NCI-H226 (cell line): ENCODE results near the gene MAG.

ENCODE experiments used
- DNase-seq: peaks from one replicate; pipeline ENCODE4 v3.0.0-alpha.2; 2015

Gene MAG

DNA sequence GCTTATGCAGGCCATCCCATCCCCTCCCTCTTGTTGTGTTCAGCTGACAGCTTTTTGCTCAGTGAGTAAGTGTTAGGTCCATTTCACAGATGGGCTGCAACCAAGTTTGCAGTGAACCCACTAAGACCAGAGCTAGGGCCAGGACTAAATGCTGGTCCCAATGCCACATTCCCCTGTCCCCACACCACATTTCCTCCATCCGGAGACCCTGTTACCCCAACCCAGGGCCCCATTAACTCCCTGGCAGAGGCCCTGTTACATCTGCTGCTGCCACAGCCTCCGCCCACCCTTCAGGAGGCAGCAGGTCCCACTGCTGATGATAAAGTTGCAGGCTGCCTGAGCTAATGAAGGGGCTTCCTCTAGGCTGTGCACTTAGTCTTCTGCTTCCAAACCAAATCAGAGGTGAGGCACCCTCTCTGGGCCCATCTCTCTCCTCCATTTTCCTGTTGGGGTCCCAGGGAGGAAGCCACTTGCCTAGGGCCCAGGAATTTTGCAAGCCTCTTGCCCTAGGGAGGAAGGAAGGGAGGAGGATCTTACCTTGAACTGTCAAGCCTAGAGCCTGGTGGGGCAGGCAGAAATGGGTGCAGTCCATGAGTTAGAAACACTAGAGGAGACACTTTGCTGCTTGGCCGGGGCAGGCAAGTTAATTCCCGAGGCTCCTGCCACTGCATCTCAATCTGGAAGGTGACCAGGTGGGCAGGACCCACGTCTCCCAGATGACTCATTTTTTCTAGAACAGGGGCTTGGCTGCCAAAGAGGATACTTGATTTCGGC lies 26.6 kb upstream of the MAG start:
- DNase-seq, result no peak

DNA sequence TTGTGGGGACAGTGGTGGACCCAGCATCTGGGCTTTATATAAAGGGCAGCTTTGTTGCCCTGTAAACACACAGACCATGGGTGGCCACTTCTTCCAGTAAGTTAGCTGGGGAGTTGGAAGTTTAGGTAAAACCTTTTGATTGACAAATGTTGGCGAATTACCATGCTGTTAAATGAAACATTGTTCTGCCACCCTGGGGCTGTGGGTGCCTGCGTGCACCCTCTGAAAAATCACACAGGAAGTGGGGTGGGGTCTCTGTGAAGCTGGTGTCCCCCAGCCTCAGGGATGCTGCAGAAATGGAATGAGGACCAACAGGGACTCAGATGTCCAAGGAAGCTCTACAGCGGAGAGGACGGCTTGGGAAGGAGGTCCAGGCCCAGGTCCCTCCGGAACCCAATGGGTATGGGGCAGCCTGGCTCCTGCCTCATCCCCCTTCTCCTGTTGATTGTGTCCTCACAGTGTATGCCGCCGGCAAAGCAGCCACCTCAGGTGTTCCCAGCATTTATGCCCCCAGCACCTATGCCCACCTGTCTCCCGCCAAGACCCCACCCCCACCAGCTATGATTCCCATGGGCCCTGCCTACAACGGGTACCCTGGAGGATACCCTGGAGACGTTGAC lies 26.0 kb upstream of the MAG start:
- DNase-seq, result no peak

DNA sequence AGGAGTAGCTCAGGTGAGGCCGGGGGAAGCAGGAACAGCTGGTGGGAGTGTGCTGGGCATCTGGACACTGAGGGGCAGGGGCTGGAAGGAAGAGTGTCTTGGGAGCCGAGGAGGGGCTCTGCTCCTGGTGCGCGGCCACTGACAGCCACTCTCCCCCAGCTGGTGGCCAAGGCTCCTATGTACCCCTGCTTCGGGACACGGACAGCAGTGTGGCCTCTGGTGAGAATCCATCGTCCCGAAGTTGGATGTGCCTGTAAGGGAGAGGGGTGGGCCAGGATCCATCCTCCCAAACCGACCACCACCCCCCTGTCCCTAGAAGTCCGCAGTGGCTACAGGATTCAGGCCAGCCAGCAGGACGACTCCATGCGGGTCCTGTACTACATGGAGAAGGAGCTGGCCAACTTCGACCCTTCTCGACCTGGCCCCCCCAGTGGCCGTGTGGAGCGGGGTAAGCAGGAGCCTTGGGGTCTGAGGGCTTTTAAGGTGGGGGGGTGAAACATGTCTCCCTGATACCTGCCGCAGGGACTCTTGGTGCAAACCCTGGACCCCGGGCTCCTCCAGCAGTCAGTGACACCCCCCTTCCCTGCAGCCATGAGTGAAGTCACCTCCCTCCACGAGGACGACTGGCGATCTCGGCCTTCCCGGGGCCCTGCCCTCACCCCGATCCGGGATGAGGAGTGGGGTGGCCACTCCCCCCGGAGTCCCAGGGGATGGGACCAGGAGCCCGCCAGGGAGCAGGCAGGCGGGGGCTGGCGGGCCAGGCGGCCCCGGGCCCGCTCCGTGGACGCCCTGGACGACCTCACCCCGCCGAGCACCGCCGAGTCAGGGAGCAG lies 25.2 kb upstream of the MAG start:
- no peak for DNase-seq

DNA sequence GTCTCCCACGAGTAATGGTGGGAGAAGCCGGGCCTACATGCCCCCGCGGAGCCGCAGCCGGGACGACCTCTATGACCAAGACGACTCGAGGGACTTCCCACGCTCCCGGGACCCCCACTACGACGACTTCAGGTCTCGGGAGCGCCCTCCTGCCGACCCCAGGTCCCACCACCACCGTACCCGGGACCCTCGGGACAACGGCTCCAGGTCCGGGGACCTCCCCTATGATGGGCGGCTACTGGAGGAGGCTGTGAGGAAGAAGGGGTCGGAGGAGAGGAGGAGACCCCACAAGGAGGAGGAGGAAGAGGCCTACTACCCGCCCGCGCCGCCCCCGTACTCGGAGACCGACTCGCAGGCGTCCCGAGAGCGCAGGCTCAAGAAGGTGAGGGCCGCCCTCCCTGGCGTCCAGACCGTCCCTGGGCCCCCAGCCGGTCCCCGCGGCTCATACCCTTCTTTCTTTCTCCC lies 24.6 kb upstream of the MAG start:
- DNase-seq, result no peak

DNA sequence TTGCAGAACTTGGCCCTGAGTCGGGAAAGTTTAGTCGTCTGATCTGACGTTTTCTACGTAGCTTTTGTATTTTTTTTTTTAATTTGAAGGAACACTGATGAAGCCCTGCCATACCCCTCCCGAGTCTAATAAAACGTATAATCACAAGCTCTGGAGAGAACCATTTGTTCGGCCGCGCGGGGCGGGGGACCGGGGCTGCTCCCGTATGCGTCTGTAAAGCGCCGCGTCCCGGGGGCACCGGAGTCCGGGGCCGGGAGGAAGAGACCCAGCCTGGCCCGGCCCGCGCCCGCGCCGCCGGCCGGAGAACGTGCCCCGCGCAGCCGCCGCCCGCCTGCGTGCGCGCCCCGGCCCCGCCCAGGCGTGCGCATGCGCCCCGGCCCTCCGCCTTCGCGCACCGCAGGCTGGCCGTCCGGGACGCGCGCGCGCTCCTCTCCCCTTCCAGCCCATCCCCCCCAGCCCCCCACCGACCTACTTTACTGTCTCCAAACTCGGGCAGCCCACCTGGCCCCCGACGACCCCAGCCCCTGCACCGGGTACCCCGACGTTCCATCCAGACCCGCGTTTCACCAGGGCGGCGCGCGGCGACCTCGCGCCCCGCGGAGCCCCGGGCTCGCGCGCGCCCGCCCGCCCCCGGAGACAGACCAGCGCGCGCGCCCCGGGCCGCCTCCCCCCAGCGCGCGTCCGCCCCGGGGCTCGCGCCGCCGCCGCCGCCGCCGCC lies 24.0 kb upstream of the MAG start:
- peak; percentile 67 for DNase-seq

DNA sequence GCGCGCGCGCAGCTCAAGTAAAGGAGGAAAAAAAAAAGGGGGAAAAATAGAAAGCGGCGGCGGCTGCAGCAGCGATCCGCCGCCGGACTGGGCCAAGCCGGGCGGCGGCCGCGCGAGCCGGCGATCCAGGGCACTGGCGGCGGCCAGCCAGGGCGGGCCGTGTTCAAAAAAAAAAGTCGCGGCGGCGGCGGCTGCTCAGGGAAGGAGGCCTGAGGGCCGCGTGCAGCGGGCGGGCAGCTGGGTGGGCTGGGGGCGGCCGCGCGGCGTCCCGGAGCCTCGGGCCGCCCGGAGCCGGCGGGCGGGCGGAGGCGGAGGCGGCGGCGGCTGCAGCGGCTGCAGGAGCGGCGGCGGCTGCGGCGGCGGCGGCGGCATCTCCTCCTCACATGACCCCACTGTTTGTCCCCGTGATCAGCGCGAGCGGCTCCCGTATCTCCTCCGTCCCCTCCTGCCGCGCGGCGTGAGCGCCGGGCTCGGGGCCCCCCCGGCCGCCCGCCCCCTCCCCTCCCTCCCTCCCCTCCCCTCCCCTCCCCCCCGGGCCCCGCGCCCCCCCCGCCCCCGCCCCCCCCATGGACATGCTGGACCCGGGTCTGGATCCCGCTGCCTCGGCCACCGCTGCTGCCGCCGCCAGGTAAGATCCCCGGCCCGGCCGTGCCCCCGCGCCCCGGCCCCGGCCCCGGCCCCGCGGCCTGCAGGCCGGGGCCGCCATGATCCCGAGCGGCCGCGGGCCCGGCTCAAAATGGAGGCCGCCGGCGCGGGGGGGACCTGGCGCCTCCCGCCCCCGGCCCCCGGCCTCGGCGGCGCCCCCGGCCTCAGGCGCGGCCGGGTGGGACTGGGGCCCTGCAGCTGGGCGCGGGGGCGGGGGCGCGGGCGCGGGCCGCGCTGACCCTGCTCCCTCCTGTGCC lies 23.2 kb upstream of the MAG start, which contains the start of gene USF2:
Gene USF2, plus strand, starts transcription at position 427 of the 902 bp plus-strand sequence. Its CDS starts 140 bp downstream, at position 567.
- DNase-seq, result peak; percentile 54

DNA sequence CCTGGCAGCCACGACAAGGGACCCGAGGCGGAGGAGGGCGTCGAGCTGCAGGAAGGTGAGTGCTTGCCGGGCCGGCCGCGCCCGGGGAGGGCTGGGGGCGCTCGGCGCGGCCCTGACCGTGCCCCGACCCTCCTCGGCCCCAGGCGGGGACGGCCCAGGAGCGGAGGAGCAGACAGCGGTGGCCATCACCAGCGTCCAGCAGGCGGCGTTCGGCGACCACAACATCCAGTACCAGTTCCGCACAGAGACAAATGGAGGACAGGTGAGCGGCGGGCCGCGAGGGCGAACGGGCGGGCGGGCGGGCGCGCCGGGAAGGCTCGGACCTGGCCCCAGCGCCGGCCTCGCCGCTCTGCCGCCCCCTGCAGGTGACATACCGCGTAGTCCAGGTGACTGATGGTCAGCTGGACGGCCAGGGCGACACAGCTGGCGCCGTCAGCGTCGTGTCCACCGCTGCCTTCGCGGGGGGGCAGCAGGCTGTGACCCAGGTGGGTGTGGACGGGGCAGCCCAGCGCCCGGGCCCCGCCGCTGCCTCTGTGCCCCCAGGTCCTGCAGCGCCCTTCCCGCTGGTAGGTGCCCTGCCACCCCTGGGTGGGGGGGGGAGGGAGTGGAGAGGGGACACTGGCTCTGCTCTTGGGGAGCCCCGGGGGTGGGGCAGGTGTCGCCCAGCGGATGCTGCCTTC lies 22.4 kb upstream of the MAG start:
- peak; percentile 65 for DNase-seq

DNA sequence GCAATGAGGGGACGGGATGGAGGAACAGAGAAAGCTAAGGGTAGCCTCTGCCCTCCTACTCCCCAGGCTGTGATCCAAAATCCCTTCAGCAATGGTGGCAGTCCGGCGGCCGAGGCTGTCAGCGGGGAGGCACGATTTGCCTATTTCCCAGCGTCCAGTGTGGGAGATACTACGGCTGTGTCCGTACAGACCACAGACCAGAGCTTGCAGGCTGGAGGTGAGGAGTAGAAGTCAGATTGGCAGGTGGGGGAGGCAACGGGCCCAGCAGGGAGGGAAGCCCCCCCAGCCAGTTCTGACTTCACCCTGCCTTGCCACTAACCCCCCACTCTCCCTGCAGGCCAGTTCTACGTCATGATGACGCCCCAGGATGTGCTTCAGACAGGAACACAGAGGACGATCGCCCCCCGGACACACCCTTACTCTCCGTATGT lies 21.6 kb upstream of the MAG start:
- DNase-seq, result no peak

DNA sequence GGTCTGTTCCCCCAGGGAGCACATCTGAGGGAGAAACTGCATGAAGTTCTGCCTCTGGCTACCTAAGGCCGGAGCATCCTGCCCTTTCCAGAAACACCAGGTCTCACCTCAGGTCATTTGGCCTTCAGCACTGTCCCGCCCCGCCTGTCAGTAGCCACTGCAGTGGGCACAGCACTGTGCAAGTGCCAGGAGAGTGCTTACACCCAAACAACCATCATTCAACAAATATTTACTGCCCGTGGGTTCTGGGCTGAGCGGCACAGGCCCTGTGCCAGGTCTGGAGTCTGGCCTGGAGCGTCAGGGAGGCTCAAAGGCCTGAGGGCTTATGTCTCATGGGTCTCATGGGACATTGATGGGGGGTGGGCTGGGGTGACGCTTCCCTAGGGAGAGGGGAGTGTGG lies 20.4 kb upstream of the MAG start:
- no peak for DNase-seq

DNA sequence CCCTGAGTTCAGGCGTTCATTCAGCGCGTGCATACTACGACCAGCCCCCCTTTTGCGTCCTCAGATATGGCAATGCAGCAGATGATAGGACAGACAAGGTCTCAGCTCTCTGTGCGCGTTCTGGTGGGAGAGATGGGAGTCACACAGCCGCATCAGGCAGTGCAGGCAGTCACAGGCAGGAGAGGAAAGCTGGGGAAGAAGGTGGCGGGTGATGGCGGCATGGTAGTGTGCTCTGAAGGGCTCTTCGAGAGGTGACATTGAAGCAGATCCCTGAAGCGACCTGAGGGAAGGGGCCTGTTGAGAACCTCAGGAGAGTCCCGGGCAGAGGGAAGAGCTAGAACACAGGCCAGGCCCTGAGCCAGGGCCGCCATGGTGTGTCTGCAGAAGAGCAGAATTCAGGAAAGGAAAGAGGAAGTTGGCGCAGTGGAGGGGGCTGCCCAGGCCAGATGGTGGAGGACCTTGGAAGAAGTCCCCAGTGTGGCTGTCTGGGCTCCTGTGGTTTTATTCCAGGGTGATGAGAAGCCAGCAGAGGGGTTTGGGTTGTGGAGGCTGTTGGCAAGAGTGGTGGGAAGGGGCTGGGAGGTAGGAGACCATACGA lies 19.7 kb upstream of the MAG start:
- no peak for DNase-seq

DNA sequence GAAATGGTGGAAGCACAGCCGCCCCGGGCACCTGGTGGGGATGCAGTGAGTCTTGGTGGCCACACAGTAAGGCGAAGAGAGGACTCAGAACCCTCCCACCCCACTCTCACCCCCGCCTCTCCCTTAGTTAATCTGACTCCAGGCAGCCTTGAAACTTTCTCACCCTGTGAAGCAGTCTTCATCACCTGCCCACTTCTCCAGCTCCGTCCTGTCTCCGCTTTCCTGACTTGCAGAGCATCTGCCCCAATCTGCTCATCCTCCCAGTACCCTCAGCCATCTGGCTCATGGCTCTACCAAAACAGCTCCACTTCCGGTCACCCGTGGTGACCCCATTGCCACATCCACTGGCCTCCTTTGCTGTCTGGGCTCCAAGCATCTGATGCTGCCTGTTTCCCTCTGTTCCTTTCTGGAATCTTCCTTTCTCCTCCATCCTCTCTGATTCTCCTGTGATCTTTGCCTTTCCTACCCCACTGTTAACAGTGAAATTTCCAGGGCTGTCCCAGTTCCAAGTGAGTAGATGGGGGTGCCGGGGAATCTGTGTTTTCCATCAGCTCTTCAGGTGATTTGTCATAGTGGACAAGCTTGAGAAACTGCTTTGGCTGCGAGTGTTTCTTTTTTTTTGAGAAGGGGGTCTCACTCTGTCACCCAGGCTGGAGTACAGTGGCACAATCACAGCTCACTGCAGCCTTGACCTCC lies 18.9 kb upstream of the MAG start:
- DNase-seq, result no peak

DNA sequence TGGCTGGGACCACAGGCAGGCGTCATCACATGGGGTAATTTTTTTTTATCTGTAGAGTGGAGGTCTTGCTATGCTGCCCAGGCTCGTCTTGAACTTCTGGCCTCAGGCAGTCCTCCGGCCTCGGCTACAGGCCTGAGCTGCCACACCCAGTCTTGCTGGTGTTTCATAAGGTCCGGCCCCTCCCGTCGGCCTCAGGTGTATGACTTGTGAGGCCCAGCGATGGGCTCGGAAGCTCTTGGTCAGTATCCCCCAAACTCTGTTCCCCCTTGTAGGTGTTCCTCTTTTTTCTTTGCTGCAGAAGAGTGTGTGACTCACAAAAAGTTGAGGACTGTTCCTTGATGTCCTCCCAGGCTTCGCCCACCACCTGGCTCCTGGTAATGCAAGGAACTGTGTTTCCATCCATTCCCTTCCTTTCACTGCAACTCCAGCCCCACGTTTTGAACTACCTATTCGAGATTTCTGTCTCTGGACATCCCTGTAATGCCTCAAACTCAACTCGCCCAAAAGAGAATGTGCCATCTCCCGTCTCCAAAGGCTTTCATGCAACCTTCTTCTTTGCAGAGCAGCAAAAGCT lies 18.2 kb upstream of the MAG start:
- DNase-seq, result no peak

DNA sequence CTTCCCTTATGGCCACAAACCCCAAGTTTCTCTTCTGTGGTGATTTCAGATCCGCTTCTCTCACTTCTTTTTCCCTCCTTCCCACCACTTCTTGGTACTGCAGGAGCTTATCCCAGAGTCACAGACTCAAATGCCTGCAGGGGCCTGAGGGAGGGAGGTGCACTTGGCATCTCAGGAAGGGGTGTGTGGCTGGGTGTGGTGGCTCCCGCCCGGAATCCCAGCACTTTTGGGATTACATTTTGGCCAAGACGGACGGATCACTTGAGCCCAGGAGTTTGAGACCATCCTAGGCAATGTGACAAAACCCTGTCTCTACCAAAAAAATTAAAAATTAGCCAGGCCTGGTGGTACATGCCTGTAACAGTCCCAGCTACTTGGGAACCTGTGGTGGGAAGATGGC lies 17.6 kb upstream of the MAG start:
- DNase-seq, result no peak

DNA sequence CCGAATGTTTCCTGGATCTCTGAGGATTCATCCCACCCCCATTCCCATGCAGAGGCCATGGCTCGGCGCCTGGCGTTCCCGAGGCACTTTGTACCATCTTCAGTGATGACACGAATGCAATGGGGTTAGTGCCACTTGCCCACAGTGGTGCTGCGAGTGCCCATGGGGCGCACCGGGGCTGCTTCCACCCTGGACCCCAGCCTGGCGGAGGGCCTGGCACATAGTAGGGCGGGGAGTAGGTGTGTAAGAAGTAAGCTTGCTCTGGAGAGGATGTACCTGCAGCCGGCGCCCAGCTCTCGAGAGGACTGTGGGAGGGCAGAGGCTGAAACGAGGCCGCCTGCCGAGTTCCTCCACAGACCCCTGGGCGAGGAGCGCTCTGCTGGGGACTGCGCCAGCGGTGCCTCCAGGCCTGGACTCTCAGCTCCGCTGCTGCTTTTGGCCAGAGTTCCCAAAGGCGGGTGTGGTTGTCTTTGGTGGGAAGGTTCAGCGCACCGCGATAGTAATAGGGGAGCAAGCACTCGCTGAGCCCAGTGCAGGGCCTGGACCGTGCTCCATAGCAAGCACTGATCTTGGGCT lies 15.2 kb upstream of the MAG start:
- DNase-seq, result no peak

DNA sequence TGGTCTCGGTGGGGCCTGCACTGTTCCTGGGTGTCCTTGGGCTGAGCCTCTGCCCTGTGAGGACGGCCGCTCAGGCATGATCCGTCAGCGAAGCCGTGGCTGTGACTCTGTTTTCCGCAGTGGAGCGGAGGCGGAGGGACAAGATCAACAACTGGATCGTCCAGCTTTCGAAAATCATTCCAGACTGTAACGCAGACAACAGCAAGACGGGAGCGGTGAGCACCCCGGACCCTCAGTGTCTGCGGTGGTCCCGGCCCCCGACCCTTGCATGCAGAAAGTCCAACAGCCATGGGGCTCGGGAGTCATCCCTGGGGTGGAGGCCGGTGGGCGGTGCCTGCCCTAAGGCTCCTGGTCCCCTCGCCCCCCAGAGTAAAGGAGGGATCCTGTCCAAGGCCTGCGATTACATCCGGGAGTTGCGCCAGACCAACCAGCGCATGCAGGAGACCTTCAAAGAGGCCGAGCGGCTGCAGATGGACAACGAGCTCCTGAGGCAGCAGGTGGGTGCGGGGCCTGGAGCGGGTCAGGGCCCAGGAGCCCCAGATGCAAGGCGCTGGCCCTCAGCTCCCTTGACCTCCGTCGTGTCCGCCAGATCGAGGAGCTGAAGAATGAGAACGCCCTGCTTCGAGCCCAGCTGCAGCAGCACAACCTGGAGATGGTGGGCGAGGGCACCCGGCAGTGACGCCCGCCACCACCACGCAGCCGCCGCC lies 13.2 kb upstream of the MAG start:
- DNase-seq, result no peak

DNA sequence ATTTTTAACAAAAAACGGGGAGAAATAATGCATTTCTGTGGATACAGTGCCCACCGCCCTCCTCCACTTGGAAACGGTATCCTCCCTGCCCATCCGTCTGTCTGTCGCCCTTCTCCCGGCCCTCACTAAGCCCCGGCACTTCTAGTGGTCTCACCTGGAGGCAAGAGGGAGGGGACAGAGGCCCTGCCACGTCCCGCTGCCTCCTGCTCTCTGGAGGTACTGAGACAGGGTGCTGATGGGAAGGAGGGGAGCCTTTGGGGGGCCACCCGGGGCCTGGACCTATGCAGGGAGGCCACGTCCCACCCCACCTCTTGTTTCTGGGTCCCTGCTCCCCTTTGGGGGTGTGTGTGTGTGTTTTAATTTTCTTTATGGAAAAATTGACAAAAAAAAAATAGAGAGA lies 12.6 kb upstream of the MAG start:
- no peak for DNase-seq

DNA sequence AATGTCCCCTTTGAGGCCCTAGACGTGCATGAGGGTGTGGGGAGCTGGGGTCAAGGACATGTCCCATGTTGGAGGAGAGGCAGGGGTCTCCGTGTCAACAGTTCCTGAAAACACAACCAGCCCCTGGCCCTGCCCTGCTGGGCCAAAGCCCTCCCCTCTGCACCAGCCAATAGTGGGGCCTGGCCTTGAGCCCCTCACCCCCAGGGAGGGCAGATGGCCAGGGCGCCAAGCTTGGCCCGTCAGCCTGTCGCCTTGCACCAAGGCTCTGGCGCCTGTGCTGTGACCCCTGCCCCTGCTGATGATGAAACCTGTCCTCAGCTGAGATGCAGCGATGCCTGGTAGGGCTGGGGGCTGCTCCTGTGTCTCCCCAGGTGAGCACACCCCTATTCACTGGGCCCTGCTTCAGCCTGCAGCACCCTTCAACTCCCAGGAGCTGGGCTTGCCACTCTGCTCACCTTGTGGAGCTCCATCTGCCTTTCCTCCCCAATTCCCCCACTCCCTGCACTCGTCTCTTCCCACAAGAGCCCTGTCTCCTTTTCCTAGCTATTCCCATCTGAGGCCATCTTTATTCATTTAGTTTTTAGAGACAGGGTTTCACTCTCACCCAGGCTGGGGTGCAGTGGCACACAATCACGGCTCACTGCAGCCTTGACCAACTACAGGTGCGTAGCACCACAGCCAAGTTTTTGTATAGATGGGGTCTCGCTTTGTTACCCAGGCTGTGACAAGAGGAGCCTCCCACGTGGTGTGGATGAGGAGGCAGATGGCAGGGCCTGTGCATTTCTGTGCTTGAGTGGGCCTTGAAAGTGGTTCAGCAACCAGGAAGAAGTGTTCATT lies 11.8 kb upstream of the MAG start:
- no peak for DNase-seq

DNA sequence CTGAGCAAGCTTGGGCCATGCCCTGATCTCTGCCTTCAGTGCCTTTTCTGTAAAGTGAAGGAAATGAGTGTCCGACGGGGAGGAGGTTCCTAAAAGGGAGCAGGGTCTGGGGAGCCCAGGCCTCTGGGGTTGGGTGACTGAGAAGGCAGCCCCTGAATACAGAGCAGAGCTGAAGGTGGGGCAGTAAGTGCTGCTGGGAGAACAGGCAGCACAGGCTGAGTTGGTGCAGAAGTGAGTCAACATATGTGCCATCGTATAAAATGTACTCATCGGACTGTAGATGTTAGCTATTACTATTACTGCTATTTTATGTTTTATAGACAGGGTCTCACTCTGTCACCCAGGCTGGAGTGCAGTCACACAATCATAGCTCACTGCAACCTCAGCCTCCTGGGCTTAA lies 10.7 kb upstream of the MAG start:
- DNase-seq, result no peak
